Esophagus muscularis mucosa (tissue), 4 donors: ENCODE measurements around the gene SPEG. TPM values are rescaled to one million over a fixed set of nuclear protein-coding genes. Genes with fewer than 3 reads are reported as not detected.

Experiments used
- DNase-seq: peaks from one replicate; pipeline ENCODE4 v3.0.0-alpha.2; 2017; ENCODE audit errors: extremely low spot score
- H3K27ac ChIP-seq, 4 donors: fragments of 200-600 bp; sonication (generic); replicated peaks in 1 of 4; 1 replicate in 3 of 4; 2 replicates in 1 of 4; pipeline ENCODE4 v1.5.1; 2016 to 2019; ENCODE audit warnings: mild to moderate bottlenecking in 1 of 4
- H3K27me3 ChIP-seq, 4 donors: fragments of 200-600 bp; sonication (generic); one replicate each; pipeline versions ENCODE4 v1.5.1 to v1.6.0; 2016 to 2019
- H3K36me3 ChIP-seq, 4 donors: fragments of 200-600 bp; sonication (generic); one replicate each; pipeline ENCODE4 v1.5.1; 2016 to 2019
- H3K4me1 ChIP-seq, 4 donors: fragments of 200-600 bp; sonication (generic); one replicate each; pipeline ENCODE4 v1.5.1; 2016 to 2019
- H3K4me3 ChIP-seq, 4 donors: fragments of 200-600 bp; sonication (generic); 1 replicate in 2 of 4; 2 replicates in 2 of 4; pipeline ENCODE4 v1.5.1; 2016 to 2019; ENCODE audit warnings: mild to moderate bottlenecking in 4 of 4, moderate library complexity in 1 of 4
- H3K9me3 ChIP-seq, 4 donors: fragments of 200-600 bp; sonication (generic); 1 replicate in 3 of 4; 2 replicates in 1 of 4; pipeline ENCODE4 v1.5.1; 2016 to 2019
- EP300 ChIP-seq: sonication (generic); formaldehyde crosslinking; IDR thresholded peaks from one replicate; pipeline ENCODE4 v1.6.1; 2017; ENCODE audit warnings: antibody characterized with exemption
- POLR2A ChIP-seq: fragments of 450-650 bp; IDR thresholded peaks from one replicate; pipeline ENCODE4 v1.6.1; 2017; ENCODE audit warnings: antibody characterized with exemption, moderate library complexity, mild to moderate bottlenecking, low read depth
- POLR2AphosphoS5 ChIP-seq, 2 donors: sonication (generic); formaldehyde crosslinking; IDR thresholded peaks; one replicate each; pipeline ENCODE4 v1.6.1; 2017; ENCODE audit warnings: antibody characterized with exemption in 2 of 2
- WGBS: methylation state at CpG from one replicate; pipeline ENCODE4 v1.1.5; 2018; 5-methylcytosine and 5-hydroxymethylcytosine counted together
- intact Hi-C: fragments of 100-400 bp; cut with DNase I; formaldehyde crosslinking; loops from one replicate; pipeline ENCODE4 v1.15.1; 2023
- total RNA-seq, 4 donors: library from RNA; depleted of rRNA; stranded (reverse); fragments of >200 nt; gene quantifications; one replicate each; pipeline versions ENCODE4 v1.1.0 to v1.2.1, GENCODE V29; 2016
- TF ChIP-seq, protein P1 (sequence below), 3 experiments: fragments of 200-600 bp in 2 of 3; fragments of 450-650 bp in 1 of 3; sonication (generic) in 2 of 3; IDR thresholded peaks; one replicate each; pipeline ENCODE4 v1.5.1; 2017 to 2019; ENCODE audit warnings: antibody characterized with exemption in 3 of 3, mild to moderate bottlenecking in 2 of 3, moderate library complexity in 1 of 3

Gene SPEG
- total RNA-seq, 4 donors from 2014 or later: 115 to 251 (median 180) TPM

DNA sequence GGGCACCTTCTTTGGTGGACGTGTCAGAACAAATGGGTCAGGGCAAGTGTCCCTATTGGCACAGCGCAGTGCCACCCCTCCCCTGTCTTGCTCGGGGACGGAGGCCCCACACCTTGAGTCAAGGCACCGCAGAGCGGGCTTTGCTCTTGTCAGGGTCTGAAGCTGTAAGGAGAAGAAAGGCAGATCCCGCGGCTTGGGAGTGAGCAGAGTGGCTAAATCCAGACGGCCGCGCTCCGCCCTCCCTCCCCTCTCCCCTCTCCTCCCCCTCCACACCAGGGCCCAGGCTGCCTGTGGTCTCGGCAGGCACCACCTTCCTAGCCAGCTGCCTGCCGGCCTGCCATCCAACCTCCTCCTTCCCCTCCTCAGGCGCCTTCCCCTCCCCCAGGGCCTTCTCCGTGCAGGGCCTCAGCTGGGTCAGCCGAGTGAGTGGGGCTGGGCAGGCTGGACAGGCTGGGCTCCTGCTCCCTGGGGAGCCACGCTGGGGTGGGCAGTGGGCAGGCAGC is 25.8 kb downstream of the SPEG start:
- Histone ChIP-seq H3K4me3 (peak overlapping the region; percentile 31 to 49 (median 40)), H3K4me1 (peaks cover 34 to 100% (median 93%) of the 10 kb centered on the region in 4 donors)

DNA sequence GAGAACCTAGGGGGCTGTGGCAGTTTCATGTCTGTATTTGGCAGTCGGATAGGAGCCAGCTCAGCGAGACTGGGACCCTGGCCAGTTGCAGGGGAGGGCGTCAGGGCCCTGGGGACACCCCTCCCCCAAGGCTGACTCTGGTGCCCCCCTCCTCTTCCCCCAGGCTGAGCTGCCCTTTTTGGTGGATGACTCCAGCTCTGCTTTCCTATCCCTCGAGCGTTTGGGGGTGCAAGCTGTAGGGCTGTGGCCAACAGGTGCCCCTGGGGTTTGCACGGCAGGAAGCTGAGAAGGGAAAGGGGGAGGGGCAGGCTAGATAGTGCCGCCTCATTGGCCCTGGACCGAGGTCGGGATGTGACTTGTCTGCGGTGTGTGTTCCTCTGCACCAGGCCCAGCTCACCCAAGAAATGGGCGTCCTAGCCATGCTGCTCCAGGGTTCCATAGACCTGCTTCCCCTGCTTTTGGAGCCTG is 26.4 kb downstream of the SPEG start:
- H3K9me3 ChIP-seq: no peaks in the 10 kb centered on the region
- H3K4me1 ChIP-seq: peaks cover 37 to 100% (median 94%) of the 10 kb centered on the region in 4 donors
- peaks cover 0 to 6% (median 0%) of the 10 kb centered on the region in 4 donors for H3K27me3 ChIP-seq
- intact Hi-C loops: no loop called here
- no peak for DNase-seq
- H3K36me3 ChIP-seq: peaks cover 9 to 37% (median 27%) of the 10 kb centered on the region in 4 donors
- TF ChIP-seq EP300: no peak
- TF ChIP-seq POLR2AphosphoS5 (IDR thresholded peaks at IDR 0.05): no peak
- TF ChIP-seq, protein P1, sequence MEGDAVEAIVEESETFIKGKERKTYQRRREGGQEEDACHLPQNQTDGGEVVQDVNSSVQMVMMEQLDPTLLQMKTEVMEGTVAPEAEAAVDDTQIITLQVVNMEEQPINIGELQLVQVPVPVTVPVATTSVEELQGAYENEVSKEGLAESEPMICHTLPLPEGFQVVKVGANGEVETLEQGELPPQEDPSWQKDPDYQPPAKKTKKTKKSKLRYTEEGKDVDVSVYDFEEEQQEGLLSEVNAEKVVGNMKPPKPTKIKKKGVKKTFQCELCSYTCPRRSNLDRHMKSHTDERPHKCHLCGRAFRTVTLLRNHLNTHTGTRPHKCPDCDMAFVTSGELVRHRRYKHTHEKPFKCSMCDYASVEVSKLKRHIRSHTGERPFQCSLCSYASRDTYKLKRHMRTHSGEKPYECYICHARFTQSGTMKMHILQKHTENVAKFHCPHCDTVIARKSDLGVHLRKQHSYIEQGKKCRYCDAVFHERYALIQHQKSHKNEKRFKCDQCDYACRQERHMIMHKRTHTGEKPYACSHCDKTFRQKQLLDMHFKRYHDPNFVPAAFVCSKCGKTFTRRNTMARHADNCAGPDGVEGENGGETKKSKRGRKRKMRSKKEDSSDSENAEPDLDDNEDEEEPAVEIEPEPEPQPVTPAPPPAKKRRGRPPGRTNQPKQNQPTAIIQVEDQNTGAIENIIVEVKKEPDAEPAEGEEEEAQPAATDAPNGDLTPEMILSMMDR (IDR thresholded peaks at IDR 0.05): no peak
- no peak for TF ChIP-seq POLR2A
- peak overlapping the region; percentile 94 to 99 (median 96) for H3K27ac ChIP-seq
- 35% methylated on average over 4 of the region's 11 CpGs for WGBS
- peak overlapping the region; percentile 31 to 49 (median 40) for H3K4me3 ChIP-seq

More for the DNA sequence above, 25.8 kb downstream of the SPEG start:
- 9% methylated on average over 13 of the region's 18 CpGs for WGBS
- intact Hi-C loops: no loop called here
- peak overlapping the region; percentile 94 to 99 (median 96) for H3K27ac ChIP-seq
- peaks cover 9 to 33% (median 25%) of the 10 kb centered on the region in 4 donors for H3K36me3 ChIP-seq
- peaks cover 0 to 6% (median 0%) of the 10 kb centered on the region in 4 donors for H3K27me3 ChIP-seq
- no peaks in the 10 kb centered on the region for H3K9me3 ChIP-seq
- peak; percentile 94 for DNase-seq
- no peak for TF ChIP-seq EP300
- peak; percentile 1 for TF ChIP-seq POLR2A
- TF ChIP-seq POLR2AphosphoS5 (IDR thresholded peaks at IDR 0.05): peak; percentile 80 to 94
- TF ChIP-seq, protein P1 (IDR thresholded peaks at IDR 0.05): no peak

DNA sequence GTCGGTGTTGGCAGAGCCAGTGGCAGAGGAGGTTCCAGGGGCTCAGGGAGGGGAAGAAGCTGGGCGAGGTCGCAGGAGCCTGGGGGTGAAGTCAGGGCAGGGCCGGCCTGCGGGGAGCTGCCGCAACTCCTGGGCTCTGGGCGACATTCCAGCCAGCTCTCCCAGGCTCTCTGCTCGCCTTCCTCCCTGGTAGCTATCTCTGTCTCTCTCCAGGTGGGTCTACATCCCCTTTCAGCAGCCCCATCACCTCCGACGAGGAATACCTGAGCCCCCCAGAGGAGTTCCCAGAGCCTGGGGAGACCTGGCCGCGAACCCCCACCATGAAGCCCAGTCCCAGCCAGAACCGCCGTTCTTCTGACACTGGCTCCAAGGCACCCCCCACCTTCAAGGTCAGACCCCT is 27.0 kb downstream of the SPEG start:
- Histone ChIP-seq H3K36me3 (peaks cover 9 to 41% (median 29%) of the 10 kb centered on the region in 4 donors), H3K4me3 (peak overlapping the region; percentile 31 to 49 (median 40)), H3K27ac (peak overlapping the region; percentile 94 to 99 (median 96)), H3K27me3 (peaks cover 0 to 6% (median 0%) of the 10 kb centered on the region in 4 donors), H3K9me3 (no peaks in the 10 kb centered on the region), H3K4me1 (peaks cover 43 to 100% (median 97%) of the 10 kb centered on the region in 4 donors)
- TF ChIP-seq POLR2A (no peak), EP300 (no peak), POLR2AphosphoS5 (IDR thresholded peaks at IDR 0.05) (no peak)
- TF ChIP-seq, protein P1 (IDR thresholded peaks at IDR 0.05): no peak
- DNase-seq: no peak
- WGBS: 66% methylated on average over 10 of the region's 14 CpGs
- intact Hi-C loops: no loop called here

DNA sequence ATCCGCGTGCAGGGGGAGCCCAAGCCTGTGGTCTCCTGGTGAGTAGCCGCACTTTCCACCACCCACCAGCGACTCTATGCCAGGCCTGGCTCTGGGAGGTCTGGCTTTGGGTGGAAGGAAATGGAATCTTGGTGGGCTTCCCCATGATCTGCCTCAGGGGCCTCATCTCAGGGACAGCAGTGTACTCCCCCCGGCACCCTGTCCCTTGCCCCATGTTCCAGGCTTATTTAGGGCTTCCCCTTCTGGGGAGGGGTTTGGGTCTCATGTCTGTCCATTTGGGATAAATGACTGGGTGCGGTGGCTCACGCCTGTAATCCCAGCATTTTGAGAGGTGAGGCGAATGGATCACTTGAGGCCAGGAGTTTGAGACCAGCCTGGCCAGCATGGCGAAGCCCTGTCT is 27.7 kb downstream of the SPEG start:
- DNase-seq: no peak
- peaks cover 47 to 100% (median 99%) of the 10 kb centered on the region in 4 donors for H3K4me1 ChIP-seq
- TF ChIP-seq, protein P1 (IDR thresholded peaks at IDR 0.05): no peak
- no peak for TF ChIP-seq POLR2AphosphoS5 (IDR thresholded peaks at IDR 0.05)
- TF ChIP-seq POLR2A: no peak
- no peak for TF ChIP-seq EP300
- 77% methylated on average over 9 of the region's 9 CpGs for WGBS
- no peaks in the 10 kb centered on the region for H3K9me3 ChIP-seq
- H3K27ac ChIP-seq: peak overlapping the region; percentile 94 to 99 (median 96)
- peaks cover 0 to 6% (median 0%) of the 10 kb centered on the region in 4 donors for H3K27me3 ChIP-seq
- H3K4me3 ChIP-seq: peak overlapping the region in 2 of 4 donors; percentile 39 to 42
- peaks cover 14 to 47% (median 29%) of the 10 kb centered on the region in 4 donors for H3K36me3 ChIP-seq
- intact Hi-C loops: no loop called here
